Measurements from ENCODE around the gene PDE4D. TPM values are rescaled to one million over a fixed set of nuclear protein-coding genes. Genes with fewer than 3 reads are reported as not detected.

The PDE4D gene
- total and polyA plus RNA-seq, 2 experiments from 2014 or later: 21.9 to 54.2 TPM

- H3K27ac ChIP-seq: peak overlapping the region; percentile 38
- H3K36me3 ChIP-seq: no peaks in the 10 kb centered on the region
- H3K27me3 ChIP-seq: no peaks in the 10 kb centered on the region
- DNase-seq (ENCODE audit: low read depth in 1 of 2, low spot score in 1 of 2): no peak
- H3K4me3 ChIP-seq: no peak overlapping the region
- H3K4me1 ChIP-seq (ENCODE audit: low read depth): no peaks in the 10 kb centered on the region
- no peaks in the 10 kb centered on the region for H3K9me3 ChIP-seq (ENCODE audit: low read depth)
- no peak for TF ChIP-seq CTCF (IDR thresholded peaks at IDR 0.05; ENCODE audit: low read depth, low read length)
Observed at GRCh38 chr5:59299006-59299405, 594.5 kb downstream of the PDE4D start.

- Histone ChIP-seq H3K27ac (peak overlapping the region; percentile 60), H3K9me3 (ENCODE audit: low read depth) (no peaks in the 10 kb centered on the region), H3K36me3 (no peaks in the 10 kb centered on the region), H3K4me1 (ENCODE audit: low read depth) (no peaks in the 10 kb centered on the region), H3K4me3 (no peak overlapping the region), H3K27me3 (no peaks in the 10 kb centered on the region)
- no peak for TF ChIP-seq CTCF (IDR thresholded peaks at IDR 0.05; ENCODE audit: low read depth, low read length)
- peak in 1 of 2 donors; percentile 56 for DNase-seq (ENCODE audit: low read depth in 1 of 2, low spot score in 1 of 2)
Observed at GRCh38 chr5:59296317-59297264, 596.9 kb downstream of the PDE4D start.

GRCh38 chr5:59293700-59294099, 599.8 kb downstream of the PDE4D start:
- no peak for TF ChIP-seq CTCF (IDR thresholded peaks at IDR 0.05; ENCODE audit: low read depth, low read length)
- no peak overlapping the region for H3K27ac ChIP-seq
- no peaks in the 10 kb centered on the region for H3K27me3 ChIP-seq
- no peaks in the 10 kb centered on the region for H3K9me3 ChIP-seq (ENCODE audit: low read depth)
- no peak overlapping the region for H3K4me3 ChIP-seq
- no peaks in the 10 kb centered on the region for H3K36me3 ChIP-seq
- no peaks in the 10 kb centered on the region for H3K4me1 ChIP-seq (ENCODE audit: low read depth)
- no peak for DNase-seq (ENCODE audit: low read depth in 1 of 2, low spot score in 1 of 2)

GRCh38 chr5:59291941-59292340, 601.6 kb downstream of the PDE4D start:
- Histone ChIP-seq H3K4me3 (no peak overlapping the region), H3K4me1 (ENCODE audit: low read depth) (peaks cover 4% of the 10 kb centered on the region), H3K9me3 (ENCODE audit: low read depth) (no peaks in the 10 kb centered on the region), H3K27ac (no peak overlapping the region), H3K27me3 (no peaks in the 10 kb centered on the region), H3K36me3 (no peaks in the 10 kb centered on the region)
- TF ChIP-seq CTCF (IDR thresholded peaks at IDR 0.05; ENCODE audit: low read depth, low read length): no peak
- no peak for DNase-seq (ENCODE audit: low read depth in 1 of 2, low spot score in 1 of 2)

GRCh38 chr5:59287884-59288283, 605.6 kb downstream of the PDE4D start:
- DNase-seq (ENCODE audit: low read depth in 1 of 2, low spot score in 1 of 2): no peak
- no peak for TF ChIP-seq CTCF (IDR thresholded peaks at IDR 0.05; ENCODE audit: low read depth, low read length)
- H3K9me3 ChIP-seq (ENCODE audit: low read depth): no peaks in the 10 kb centered on the region
- H3K27me3 ChIP-seq: no peaks in the 10 kb centered on the region
- H3K4me1 ChIP-seq (ENCODE audit: low read depth): peaks cover 4% of the 10 kb centered on the region
- H3K27ac ChIP-seq: no peak overlapping the region
- H3K36me3 ChIP-seq: peaks cover 3% of the 10 kb centered on the region
- H3K4me3 ChIP-seq: no peak overlapping the region

All from cardiac muscle cell (in vitro differentiated cells and primary cell).